ENCODE measurements around the gene VPS4A.

DNA sequence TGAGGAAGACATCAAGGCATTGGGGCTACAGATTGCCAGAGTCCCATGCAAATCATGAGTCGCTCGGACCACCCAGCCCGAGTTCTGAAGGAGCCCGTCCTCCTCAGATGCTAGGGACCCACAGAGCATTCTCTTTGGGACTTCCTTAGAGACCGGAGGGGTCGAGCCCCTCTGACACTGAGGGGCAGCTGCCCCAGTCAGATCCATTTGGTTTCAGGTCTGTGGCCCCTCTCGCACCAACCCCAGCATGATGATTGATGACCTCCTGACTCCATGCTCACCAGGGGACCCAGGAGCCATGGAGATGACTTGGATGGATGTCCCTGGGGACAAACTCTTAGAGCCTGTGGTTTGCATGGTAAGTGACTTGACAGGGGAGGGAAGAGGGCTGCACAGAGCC, 11.2 kb downstream of the VPS4A start:
- TF ChIP-seq, protein P1, sequence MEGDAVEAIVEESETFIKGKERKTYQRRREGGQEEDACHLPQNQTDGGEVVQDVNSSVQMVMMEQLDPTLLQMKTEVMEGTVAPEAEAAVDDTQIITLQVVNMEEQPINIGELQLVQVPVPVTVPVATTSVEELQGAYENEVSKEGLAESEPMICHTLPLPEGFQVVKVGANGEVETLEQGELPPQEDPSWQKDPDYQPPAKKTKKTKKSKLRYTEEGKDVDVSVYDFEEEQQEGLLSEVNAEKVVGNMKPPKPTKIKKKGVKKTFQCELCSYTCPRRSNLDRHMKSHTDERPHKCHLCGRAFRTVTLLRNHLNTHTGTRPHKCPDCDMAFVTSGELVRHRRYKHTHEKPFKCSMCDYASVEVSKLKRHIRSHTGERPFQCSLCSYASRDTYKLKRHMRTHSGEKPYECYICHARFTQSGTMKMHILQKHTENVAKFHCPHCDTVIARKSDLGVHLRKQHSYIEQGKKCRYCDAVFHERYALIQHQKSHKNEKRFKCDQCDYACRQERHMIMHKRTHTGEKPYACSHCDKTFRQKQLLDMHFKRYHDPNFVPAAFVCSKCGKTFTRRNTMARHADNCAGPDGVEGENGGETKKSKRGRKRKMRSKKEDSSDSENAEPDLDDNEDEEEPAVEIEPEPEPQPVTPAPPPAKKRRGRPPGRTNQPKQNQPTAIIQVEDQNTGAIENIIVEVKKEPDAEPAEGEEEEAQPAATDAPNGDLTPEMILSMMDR (IDR thresholded peaks at IDR 0.05) = no peak
- TF ChIP-seq RXRA (IDR thresholded peaks at IDR 0.05; ENCODE audit: borderline replicate concordance, low read depth) (no peak), EZH2phosphoT487 (IDR thresholded peaks at IDR 0.05; ENCODE audit: borderline replicate concordance, low read depth) (no peak), SMC3 (IDR thresholded peaks at IDR 0.05; ENCODE audit: low read depth, low read length) (no peak), MXI1 (IDR thresholded peaks at IDR 0.05; ENCODE audit: low read depth, low read length) (no peak), GABPA (IDR thresholded peaks at IDR 0.05; ENCODE audit: low read depth) (no peak), YY1 (IDR thresholded peaks at IDR 0.05; ENCODE audit: low read depth) (no peak), MEF2A (IDR thresholded peaks at IDR 0.05; ENCODE audit: borderline replicate concordance, low read depth) (no peak), TAF1 (IDR thresholded peaks at IDR 0.05; ENCODE audit: borderline replicate concordance, low read depth, low read length) (no peak)
- TF ChIP-seq, protein P2, sequence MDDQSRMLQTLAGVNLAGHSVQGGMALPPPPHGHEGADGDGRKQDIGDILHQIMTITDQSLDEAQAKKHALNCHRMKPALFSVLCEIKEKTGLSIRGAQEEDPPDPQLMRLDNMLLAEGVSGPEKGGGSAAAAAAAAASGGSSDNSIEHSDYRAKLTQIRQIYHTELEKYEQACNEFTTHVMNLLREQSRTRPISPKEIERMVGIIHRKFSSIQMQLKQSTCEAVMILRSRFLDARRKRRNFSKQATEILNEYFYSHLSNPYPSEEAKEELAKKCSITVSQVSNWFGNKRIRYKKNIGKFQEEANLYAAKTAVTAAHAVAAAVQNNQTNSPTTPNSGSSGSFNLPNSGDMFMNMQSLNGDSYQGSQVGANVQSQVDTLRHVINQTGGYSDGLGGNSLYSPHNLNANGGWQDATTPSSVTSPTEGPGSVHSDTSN (IDR thresholded peaks at IDR 0.05) = no peak
